ENCODE measurements around the gene COL5A2. TPM values are rescaled to one million over a fixed set of nuclear protein-coding genes. Genes with fewer than 3 reads are reported as not detected.

Gene COL5A2
- total RNA-seq, 1 donor from 2014 or later, result 11.2 TPM

- Histone ChIP-seq H3K4me2 (no peak overlapping the region), H3K27ac (no peak overlapping the region), H3K27me3 (no peaks in the 10 kb centered on the region), H2AFZ (replicated peaks) (no peak overlapping the region), H4K20me1 (ENCODE audit: low read depth) (no peaks in the 10 kb centered on the region), H3K4me1 (no peaks in the 10 kb centered on the region), H3K9ac (no peak overlapping the region), H3K79me2 (ENCODE audit: low read depth) (no peaks in the 10 kb centered on the region), H3F3A (ENCODE audit: low read depth) (no peaks in the 10 kb centered on the region), H3K36me3 (no peaks in the 10 kb centered on the region), H3K9me3 (ENCODE audit: low read depth) (no peaks in the 10 kb centered on the region), H3K4me3 (no peak overlapping the region)
- H3K9me3 Mint-ChIP-seq, result no peaks in the 10 kb centered on the region
- H3K27me3 Mint-ChIP-seq (ENCODE audit: insufficient read depth, low read depth), result no peaks in the 10 kb centered on the region
- TF ChIP-seq EZH2phosphoT487 (IDR thresholded peaks at IDR 0.05) (no peak), EZH2 (IDR thresholded peaks at IDR 0.05) (no peak)
- TF ChIP-seq, protein P1, sequence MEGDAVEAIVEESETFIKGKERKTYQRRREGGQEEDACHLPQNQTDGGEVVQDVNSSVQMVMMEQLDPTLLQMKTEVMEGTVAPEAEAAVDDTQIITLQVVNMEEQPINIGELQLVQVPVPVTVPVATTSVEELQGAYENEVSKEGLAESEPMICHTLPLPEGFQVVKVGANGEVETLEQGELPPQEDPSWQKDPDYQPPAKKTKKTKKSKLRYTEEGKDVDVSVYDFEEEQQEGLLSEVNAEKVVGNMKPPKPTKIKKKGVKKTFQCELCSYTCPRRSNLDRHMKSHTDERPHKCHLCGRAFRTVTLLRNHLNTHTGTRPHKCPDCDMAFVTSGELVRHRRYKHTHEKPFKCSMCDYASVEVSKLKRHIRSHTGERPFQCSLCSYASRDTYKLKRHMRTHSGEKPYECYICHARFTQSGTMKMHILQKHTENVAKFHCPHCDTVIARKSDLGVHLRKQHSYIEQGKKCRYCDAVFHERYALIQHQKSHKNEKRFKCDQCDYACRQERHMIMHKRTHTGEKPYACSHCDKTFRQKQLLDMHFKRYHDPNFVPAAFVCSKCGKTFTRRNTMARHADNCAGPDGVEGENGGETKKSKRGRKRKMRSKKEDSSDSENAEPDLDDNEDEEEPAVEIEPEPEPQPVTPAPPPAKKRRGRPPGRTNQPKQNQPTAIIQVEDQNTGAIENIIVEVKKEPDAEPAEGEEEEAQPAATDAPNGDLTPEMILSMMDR (IDR thresholded peaks at IDR 0.05), result no peak
- DNase-seq (ENCODE audit: low spot score), result no peak
- no peak overlapping the region for H3K27ac Mint-ChIP-seq
- H3K36me3 Mint-ChIP-seq, result no peaks in the 10 kb centered on the region
- no peak overlapping the region for H3K4me3 Mint-ChIP-seq
- H3K4me1 Mint-ChIP-seq, result no peaks in the 10 kb centered on the region
Observed at GRCh38 chr2:189000221-189000620, 179.3 kb downstream of the COL5A2 start.

- H3F3A ChIP-seq (ENCODE audit: low read depth), result no peaks in the 10 kb centered on the region
- no peaks in the 10 kb centered on the region for H3K79me2 ChIP-seq (ENCODE audit: low read depth)
- no peaks in the 10 kb centered on the region for H4K20me1 ChIP-seq (ENCODE audit: low read depth)
- TF ChIP-seq, protein P1 (IDR thresholded peaks at IDR 0.05), result no peak
- TF ChIP-seq EZH2 (IDR thresholded peaks at IDR 0.05) (no peak), EZH2phosphoT487 (IDR thresholded peaks at IDR 0.05) (no peak)
- Mint-ChIP-seq H3K27ac (no peak overlapping the region), H3K4me1 (no peaks in the 10 kb centered on the region), H3K4me3 (no peak overlapping the region), H3K27me3 (ENCODE audit: insufficient read depth, low read depth) (no peaks in the 10 kb centered on the region), H3K9me3 (no peaks in the 10 kb centered on the region), H3K36me3 (peaks cover 2% of the 10 kb centered on the region)
- no peaks in the 10 kb centered on the region for H3K36me3 ChIP-seq
- no peak overlapping the region for H2AFZ ChIP-seq (replicated peaks)
- H3K4me3 ChIP-seq, result no peak overlapping the region
- H3K27ac ChIP-seq, result no peak overlapping the region
- no peaks in the 10 kb centered on the region for H3K27me3 ChIP-seq
- no peaks in the 10 kb centered on the region for H3K4me1 ChIP-seq
- H3K9me3 ChIP-seq (ENCODE audit: low read depth), result no peaks in the 10 kb centered on the region
- no peak overlapping the region for H3K9ac ChIP-seq
- DNase-seq (ENCODE audit: low spot score), result no peak
- H3K4me2 ChIP-seq, result no peak overlapping the region
Observed at GRCh38 chr2:188997263-188997662, 182.3 kb downstream of the COL5A2 start.

DNA sequence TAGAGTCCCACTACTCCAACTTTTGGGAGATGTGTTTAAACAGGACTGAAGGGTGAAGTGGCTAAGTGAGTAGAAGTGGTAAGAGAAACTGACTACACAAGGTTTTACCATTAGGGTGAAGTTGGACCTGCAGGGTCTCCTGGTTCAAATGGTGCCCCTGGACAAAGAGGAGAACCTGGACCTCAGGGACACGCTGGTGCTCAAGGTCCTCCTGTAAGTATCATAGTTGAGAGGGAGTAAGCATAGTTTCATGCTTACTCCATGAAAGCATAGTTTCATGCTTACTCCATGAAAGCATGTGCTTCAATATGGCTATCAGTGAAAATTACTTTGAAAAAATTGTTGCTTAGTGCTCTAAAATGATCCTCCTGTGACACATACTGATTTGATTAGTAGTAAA, 186.3 kb downstream of the COL5A2 start:
- no peaks in the 10 kb centered on the region for H3K36me3 ChIP-seq
- H3K27me3 ChIP-seq, result no peaks in the 10 kb centered on the region
- H2AFZ ChIP-seq (replicated peaks), result no peak overlapping the region
- no peak overlapping the region for H3K27ac ChIP-seq
- H3F3A ChIP-seq (ENCODE audit: low read depth), result no peaks in the 10 kb centered on the region
- no peaks in the 10 kb centered on the region for H3K4me1 ChIP-seq
- H3K4me3 ChIP-seq, result no peak overlapping the region
- TF ChIP-seq, protein P1 (IDR thresholded peaks at IDR 0.05), result no peak
- TF ChIP-seq EZH2 (IDR thresholded peaks at IDR 0.05) (no peak), EZH2phosphoT487 (IDR thresholded peaks at IDR 0.05) (no peak)
- H3K4me2 ChIP-seq, result no peak overlapping the region
- H3K79me2 ChIP-seq (ENCODE audit: low read depth), result no peaks in the 10 kb centered on the region
- no peak overlapping the region for H3K9ac ChIP-seq
- Mint-ChIP-seq H3K9me3 (no peaks in the 10 kb centered on the region), H3K4me3 (no peak overlapping the region), H3K36me3 (peaks cover 3% of the 10 kb centered on the region), H3K4me1 (no peaks in the 10 kb centered on the region), H3K27me3 (ENCODE audit: insufficient read depth, low read depth) (no peaks in the 10 kb centered on the region), H3K27ac (no peak overlapping the region)
- no peaks in the 10 kb centered on the region for H3K9me3 ChIP-seq (ENCODE audit: low read depth)
- H4K20me1 ChIP-seq (ENCODE audit: low read depth), result no peaks in the 10 kb centered on the region
- DNase-seq (ENCODE audit: low spot score), result no peak
